HG02938 (cell line): Measurements from ENCODE around the gene PAX1.

Experiments
- ATAC-seq: cut with Tn5 transposase; IDR thresholded peaks from one replicate; pipeline ENCODE4 v1.9.1; 2021; ENCODE audit warnings: mild to moderate bottlenecking, moderate library complexity; ENCODE audit not compliant: unreplicated experiment

The PAX1 gene

DNA sequence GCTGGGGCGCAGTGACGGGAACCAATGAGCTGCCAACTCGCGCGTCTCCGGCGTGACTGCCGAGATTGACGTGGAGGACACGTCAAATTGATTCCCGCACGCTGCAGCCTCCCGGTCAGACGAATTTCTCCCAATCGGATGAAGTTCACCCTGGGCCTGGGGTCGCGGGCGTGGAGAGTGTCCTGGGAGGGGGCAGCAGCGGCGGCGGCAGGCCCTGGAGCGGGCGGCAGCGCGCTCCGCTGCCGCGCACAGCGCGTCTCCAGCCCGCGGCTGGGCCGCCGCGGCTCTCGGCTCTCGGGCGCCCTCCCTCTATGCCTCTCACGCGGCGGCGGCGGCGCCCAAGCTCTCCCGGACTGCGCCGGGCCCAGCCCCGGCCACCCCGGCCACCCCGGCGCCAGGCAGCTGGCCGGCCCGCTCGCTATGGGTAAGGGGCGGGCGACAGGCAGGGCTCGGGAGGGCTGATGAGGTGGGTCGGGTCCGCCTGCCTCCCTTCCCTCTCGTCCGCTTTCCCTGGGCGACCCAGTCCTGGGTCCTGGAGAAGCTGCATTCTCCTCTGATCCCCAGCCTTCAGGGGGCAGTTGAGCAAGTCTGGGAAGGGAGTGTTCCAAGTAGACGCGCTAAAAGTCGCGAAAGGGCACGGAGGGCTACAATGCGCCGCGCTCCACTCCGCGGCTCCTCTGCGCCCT, at the start of gene PAX1:
Gene PAX1, plus strand, starts transcription at position 90 of the 686 bp plus-strand sequence. Its CDS starts 49 bp downstream, at position 139.
- ATAC-seq = no peak

DNA sequence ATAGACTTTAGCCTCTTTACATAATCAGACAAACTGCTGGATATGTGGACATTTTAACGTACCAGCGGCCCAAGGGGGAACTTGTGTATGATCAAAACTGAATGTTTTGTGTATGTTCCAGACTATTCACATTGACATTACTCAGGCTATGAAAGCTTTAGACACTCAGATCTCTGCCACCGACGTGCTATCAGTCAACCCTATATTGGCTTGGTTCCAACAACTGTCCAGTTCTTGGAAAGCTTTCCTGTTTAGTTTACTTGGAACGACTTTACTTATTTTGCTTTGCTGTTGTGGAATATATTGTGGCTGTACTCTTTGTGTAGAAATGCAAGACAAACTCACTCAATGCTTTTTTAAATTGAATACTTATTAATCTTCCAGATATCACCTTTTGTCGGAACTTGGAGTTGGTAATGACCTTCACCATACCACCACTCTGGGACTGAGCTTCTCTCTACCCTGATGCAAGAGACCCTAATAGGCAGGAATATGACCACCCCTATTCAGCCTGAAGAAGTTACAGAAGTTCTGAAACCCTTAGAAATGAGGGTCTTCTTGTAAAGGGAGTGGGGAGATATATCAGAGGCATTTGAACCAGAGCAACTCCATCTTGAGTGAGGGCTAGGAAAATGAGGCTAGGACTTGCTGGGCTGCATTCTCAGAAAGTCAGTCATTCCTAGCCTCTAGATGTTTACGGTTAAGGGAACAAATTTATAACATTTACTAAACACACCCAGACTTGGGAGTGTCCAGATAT, 49.0 kb upstream of the PAX1 start:
- ATAC-seq = no peak

DNA sequence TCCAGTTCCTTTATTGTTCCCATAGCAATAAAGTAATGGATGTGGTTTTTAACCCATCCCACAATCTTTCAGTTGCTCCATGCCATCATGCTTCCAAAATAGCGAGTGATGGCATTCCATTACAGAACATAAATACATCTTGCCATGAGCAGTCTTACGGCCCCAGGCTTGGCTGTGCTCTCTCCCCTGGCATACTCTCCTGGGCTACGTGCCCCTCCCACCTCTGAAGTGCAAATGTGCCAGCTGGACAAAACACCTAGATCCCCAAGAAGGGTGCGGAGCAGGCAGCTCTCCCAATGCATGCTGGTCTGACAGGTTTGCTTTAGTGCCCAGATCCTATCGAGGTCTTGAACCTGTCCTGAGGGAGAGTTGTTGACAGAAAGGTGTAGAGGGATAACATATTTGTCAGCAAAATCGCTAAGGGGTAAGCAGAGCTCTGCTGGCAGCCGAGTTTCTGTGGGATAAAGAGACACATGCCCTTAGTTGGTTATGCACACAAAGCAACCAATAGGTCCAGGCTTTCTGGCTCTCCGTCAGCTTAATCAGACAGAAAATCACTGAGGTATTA, 43.9 kb upstream of the PAX1 start:
- ATAC-seq = no peak

DNA sequence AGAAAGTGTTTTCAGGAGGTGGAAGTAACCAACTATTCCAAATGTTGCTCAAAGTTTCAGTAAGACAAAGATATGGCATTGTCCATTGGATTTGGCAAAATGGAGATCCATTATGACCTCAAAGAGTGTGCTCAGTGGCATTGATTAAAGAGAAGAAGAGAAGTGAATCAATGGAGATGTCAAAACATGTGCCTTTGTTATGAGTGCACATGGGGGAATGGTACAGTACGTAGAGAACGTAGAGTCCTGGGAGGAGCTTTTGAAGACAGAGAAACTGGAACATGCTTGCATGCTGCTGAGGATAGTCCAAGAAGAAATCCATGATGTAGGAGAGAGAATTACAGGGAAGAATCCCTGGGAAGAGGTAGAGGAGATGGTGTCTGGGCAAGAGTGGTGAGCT, 42.0 kb upstream of the PAX1 start:
- ATAC-seq = no peak

DNA sequence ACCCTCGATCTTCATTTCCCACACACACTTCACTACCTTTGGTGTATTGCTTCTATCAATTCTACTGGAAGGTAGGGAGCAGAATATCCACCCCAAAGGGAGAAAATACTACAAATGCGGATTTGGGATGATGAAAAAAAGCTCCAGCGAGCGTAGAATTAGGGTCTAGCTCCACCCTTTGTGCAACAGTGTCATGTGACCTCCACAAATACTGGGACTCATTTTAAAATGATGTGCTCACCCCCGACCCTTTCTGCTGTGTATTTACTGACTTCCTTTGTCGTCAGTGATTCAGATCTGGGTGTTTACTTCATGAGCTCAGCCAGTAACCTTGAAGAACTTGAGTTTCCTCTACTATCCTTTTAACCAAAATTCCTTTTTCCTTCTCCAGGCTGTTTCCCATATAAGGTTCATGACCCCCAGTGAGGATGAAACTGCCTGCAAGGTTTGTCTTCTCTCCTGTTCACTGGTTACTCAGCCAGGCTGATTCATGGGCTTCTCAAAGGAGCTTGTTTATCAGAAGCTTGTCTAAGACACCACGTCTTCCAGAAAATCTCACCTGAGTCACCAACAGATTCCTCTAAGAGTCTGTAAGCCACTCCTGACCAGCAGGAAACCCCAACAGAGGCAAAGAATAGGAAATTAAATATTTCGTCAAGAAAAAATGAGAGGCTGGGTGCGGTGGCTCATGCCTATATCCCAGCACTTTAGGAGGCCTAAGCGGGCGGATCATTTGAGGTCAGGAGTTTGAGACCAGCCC, 39.6 kb upstream of the PAX1 start:
- ATAC-seq = no peak

DNA sequence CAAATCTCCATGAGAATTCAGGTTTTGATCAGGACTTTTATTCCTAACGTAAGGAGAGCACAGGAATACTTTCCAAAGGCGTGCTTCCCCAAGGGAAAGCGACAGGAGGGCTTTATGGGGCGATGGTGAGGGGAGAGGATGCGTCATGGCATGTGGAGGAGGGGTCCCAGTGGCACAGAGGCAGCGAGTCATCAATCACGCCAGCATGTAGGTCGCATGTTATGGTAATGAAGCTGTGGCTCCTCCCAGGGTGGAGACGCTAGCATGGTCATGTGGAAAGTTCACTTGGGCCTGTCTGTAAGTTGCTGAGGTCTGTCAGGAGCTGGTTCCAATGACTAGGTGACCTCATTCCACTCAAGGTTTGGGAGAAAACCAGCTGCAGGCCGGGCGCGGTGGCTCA, 35.3 kb upstream of the PAX1 start:
- no peak for ATAC-seq

DNA sequence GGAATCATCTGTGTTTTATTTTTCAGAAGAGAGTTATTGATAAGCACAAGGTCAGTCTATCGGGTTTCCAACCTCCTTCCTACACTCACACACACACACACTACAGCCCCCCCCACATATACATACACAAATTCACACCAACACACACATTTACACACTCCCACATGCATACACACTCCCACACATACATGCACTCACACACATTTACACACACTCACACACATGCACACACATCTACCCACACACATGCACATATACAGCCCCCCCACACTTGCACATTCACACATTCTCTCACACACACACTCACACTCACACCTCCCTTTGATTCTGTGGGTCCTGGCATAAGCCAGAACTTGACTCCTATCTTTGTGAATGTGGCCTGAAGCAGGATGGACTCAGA, 34.5 kb upstream of the PAX1 start:
- ATAC-seq = no peak

DNA sequence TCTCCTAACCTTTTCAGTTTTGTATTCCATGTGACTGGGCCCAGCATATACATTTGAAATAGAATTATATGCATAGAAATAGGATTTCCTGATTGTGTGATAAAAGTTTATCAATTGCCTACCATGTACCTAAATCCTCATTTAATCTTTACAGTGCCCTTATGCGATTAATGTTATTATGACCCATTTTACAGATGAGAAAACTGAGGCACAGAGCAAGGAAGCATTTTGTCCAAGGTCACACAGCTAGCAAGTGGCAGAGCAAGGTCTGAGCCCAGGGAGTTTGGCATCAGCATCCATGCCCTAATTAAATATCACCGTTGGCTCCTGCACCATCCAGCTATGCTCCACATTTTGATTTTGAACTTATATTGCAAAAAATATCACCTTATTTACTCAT, 28.2 kb upstream of the PAX1 start:
- ATAC-seq = no peak

DNA sequence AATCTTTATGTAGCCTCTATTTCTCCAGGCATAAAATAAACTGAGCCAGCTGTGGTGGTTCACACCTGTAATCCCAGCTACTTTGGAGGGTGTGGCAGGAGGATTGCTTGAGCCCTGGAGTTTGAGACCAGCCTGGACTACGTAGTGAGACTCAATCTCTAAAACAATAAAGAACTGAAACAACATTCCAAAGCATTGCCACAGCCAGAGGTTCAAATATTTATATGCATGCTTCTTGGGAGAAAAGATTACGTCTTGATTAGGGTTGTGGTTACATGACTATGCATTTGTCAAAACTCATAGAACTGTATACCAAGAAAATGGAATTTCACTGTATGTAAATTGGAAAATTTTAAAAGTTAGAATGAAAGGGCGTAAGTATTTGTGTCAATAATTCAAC, 27.7 kb upstream of the PAX1 start:
- no peak for ATAC-seq

DNA sequence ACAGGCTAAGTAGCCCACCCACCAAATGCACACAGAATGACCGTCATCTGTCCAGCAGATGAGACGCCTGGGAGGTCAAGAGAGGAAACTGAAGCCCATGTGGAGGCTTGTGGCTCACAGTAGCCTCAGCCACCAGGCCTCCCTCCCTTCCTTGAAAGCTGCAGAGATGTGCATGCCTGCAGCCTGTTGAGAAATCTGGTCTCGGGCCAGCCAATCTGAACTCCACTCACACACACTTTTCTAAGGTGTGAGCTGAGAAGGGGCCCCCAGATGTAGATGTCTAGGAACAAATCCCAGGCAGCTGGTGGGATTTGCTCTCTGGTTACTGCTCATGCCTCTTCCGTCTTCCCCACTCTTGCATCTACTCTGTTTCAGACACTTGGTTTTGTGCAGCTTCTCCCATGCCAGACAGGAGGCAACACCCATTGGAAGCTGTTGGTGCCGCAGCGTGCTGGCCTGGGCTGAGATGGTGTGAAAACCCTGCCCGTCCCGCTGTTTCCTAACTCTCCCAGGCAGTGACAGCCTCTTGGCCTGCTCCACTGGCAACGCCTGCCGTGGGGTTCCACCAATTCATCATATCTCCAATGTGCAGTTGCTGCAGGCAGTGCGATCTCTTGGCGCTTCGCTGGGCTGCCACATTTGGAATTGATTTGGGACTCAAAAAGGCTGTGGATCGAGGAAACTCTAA, 24.1 kb upstream of the PAX1 start:
- ATAC-seq = no peak

DNA sequence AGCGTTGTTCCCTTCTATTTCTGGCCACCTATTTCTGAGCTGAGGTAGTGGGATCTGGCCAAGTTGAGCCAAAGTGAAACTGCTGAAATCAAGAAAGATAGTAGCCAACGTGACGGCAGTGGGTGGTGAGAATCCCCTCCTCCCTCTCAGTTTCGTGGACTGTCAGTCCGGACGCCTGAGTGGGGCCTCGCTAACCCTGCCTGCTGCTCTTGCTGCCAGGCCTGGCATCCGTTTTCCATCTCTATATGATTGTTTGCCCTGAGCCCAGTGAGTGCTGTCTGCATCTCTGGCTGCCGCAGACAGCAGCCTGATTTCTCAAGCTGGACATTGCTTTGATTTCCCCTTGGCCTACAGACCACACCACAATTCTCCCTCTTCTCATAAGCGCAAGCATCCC, 23.5 kb upstream of the PAX1 start:
- ATAC-seq = no peak

DNA sequence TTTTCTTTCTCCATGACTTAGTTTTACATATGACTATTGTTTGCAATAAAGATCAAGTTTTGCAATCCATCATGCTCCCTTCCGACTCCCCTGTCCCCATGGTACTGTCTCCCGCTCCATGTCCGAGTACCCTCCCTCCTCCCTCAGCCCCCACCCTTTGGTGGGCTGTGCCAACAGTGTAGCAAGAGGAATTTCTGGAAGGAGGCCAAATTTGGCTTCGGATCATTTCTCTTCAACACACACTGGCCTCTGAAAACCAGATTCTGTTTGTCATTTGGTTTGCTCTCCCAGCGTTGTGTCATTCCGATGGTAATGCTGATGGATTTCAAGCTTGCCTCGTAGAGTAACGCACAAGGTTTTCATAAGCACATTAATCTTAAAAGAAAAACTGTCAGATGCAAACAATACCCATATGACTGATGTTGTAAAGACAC, 22.9 kb upstream of the PAX1 start:
- ATAC-seq = no peak

DNA sequence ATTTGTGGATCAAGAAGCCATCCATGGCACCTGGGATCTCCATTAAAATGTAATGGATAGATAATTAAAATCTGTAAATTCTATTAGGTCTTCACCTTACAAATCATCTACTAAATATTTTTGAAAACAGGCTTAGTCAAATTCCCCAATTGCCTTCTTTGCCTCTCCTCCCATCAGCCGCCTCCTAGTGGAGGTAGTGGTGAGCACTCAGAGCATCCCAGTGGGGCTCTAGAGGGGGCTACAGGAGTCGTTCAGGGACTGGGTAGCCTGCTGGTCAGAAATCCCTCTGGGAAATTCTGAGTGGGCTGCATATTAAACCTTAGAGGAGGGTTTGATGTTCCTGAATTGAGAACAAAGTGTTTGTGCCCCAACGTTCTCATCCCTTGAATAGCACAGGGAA, 20.8 kb upstream of the PAX1 start:
- ATAC-seq = no peak

DNA sequence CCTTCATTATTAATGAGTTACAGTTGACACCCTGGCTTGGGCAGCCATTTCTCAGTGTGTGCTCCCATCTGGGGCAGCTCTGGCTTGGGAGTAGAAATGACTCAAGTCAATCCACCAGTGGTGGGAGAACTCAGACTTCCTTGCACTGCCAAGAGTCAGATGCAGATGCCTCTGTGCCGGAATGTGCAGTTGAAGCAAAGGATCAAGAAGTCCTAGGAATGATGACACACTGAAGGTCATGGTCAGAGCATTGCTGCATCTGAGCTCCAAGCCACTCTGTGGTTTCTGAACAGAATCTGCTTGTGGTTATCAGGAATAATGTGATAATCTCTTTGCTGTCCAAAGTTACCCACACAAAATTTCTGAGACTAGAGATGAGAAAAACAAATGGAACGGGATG, 19.5 kb upstream of the PAX1 start:
- no peak for ATAC-seq

DNA sequence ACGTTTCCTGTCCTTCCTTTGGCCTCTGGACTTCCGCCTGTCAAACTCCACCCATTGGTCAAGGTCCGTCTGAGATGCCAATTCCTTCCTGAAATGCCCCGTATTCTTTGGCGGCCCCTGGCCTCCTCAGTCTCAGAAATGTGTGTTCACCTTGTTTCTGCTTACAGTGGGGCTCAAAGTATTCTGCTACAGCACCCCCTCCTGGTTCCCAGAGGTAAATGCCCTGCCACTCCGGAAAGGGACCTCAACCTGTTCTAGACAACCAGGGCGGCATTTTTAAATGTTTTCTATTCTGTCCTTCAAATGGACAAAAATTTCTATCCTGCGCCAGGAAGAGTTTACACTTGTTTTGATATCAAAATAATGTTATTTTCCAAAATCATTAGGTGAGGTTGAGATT, 12.1 kb upstream of the PAX1 start:
- ATAC-seq = no peak

DNA sequence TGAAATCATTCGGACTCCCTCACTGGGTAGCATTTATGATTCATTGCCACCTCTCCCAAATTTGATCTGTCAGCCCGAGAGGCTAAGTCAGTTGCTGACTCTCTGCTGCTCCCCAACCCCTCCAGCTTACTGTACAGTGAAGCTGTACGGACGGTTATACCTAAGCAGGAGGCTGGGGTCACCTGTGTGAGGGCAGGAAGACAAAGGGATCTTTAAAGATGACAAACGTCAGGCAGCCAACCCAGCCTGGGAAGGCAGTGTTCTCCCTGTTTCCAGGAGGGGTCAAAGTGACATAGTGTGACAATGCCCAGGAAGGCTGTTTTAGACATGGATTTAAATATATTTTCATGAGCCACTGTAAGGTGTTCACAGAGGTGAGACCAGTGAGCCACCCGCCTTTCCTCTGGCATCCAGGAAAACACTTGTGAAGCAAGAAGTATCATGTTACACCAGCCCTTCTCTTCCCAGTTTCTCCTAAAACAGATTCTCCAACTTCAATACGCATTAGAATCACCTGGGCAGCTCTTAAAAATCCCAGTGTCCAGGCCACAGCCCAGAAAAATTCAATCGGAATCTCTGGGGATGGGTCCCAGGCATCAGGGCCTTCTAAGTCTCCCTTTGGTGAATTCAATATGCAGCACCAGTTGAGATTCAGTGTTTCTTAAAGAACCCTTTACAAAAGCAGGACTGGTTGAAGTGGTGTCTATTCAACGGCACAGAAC, 6.8 kb upstream of the PAX1 start:
- no peak for ATAC-seq

DNA sequence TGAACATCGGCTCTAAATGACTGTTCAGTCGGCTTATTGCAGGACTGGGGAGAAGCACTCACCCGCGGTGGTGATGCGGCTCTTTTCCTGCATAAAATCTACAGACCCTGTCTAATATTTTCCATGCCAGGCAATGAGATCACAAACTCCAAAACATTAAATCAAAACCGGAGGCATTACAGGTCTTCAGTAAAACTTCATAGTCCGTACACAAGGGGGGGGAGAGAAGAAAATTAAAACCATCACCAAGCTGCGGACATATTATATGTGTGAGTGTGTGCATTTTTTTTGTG, 6.3 kb upstream of the PAX1 start:
- ATAC-seq = no peak

DNA sequence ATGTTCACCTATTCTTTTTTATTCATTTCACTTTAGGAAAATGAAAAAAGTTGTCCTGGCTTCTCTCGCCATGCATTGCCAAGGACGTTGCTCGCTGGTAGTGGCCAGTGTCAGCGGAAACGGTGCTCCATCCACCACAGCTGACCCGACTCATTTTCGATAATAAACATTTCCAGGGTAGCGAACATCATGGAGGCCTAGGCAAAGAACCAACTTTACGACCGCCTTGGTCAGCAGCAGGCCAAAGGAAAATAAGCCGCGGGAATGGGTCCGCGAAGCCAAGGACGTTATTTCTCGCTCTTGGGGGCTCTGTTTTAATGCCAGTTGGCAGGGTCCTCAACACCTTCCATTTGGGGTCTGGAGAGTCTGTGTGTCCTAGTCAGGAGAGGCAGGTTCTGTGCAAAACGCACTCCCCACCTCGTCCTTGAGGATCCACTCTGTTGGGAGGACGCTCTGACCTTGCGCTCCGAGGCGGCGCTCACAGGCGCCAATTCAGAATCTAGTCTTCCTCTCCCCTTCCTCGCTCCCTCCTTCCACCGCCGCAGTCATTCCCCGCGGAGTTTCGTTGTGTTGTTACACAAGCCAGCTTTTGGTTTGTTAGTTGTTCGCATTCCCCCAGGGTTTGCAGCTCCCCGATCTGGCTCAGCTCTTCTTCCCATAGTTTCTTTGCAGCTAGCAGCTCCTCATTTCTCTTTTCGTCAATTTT, 4.1 kb upstream of the PAX1 start:
- ATAC-seq = no peak

DNA sequence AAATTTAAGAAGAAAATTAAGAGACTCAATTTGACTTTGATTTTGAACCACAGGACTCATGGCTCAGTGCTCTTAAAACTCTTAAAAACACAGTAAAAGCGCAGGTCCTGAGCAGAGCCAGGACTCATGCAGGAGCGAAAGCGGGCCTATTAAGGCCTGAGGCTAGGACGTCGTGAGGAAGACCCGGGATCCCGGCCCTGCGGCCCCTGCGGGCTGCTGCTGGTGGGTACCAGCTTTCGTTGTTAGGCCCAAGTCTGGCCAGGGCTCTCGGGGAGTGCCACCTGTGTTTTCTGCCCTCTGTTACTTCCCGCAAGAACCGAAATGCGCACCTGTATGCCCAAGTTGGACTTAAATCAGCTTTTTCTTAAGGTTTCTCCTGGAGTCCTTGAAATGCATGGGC, 3.4 kb upstream of the PAX1 start:
- no peak for ATAC-seq
